HG02943 (cell line): ENCODE results near the gene EWSR1.
A peak's percentile ranks its signal among the peaks of the same experiment; 100 is the strongest.

ENCODE experiments used
- ATAC-seq: cut with Tn5 transposase; IDR thresholded peaks from one replicate; pipeline ENCODE4 v1.9.1; 2021; ENCODE audit warnings: mild to moderate bottlenecking, low read depth, moderate library complexity; ENCODE audit not compliant: unreplicated experiment

The EWSR1 gene

DNA sequence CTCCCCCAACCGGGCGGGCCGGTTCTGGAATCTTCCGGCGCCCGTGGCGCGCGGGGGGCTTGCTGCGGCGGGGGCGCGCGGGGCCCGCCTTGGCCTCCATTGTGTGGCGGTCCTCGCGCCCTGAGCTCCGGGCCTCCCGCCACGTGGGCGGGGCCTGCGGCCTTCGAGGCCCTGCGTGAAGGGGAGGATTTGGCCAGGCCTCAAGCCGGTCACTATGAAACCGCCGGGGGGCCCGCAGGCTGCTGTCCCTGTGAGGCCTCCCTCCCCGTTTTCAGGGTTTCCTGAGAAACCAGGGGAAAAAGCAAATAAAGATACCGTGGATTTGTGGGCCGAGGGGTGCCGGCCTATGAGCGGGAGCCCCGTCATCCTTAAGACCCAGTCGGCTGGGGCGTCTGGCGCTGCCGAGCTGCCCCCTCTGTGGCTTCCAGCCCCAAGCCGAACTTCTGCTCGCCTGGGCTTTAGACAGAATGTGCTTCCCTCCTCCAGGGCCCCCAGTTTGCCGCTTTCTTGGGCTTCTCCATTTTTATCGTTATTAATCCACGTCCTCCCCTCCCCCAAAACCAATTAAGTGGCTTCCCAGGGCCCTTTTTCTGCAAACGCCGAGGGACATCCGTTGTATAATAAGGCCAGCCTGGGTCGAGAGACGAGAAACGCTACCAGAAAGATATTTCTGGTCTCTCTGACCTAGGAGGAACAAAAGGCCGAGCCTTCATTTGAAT lies 602 bp downstream of the EWSR1 start:
- ATAC-seq, result peak; percentile 16

DNA sequence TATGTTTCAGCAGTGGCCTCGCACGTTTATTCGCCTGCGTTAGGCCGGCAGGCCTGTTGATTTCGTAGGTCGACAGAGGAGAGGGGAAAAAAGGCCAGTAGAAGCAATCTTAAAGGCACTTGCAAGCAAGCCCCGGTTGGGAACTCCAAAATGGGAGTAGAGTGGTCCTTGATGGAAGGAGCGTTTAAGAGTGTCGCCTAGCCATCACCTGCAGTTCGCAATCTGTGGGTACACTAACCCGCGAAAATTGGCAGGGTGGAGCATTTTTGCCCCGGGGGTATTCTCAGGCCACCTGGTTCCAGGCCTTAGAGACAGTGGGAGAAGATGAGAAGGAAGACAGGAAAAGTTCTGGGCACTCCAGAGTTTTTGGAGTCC lies 1.1 kb downstream of the EWSR1 start:
- ATAC-seq, result no peak

DNA sequence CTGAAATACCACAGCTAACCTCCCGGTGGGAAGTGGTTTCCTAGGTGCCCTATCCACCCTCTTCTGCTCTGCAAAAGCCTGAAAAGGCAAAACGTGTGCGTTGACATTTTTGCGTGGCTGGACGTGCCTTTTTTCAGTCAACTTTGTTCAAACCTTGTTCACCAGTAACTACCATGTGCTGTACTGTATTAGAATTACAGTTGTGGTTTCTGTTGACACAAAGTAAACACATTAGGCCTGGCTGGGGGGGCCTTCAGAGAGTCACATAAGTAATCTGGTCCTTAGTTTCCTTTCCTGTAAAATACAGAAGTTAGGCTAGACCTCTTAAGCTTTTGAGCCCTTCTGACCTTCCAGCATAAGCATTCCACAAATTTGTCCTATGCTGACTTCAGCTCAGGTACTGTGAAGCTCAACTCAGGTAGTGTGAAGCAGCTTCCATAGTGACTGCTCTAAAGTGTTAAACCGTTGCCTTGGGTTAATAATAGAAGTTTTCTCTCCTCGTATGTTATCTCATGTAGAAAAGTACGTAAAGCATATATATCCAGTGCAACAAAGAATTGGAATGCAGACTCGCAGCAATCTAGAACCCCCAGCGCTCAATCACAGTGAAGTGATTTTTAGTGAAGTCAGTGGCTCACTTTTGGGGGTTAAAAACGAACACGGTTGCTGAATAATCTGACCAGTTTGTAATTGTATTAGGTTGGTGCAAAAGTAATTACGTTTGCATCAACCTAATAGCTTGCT lies 1.8 kb downstream of the EWSR1 start:
- ATAC-seq, result no peak

DNA sequence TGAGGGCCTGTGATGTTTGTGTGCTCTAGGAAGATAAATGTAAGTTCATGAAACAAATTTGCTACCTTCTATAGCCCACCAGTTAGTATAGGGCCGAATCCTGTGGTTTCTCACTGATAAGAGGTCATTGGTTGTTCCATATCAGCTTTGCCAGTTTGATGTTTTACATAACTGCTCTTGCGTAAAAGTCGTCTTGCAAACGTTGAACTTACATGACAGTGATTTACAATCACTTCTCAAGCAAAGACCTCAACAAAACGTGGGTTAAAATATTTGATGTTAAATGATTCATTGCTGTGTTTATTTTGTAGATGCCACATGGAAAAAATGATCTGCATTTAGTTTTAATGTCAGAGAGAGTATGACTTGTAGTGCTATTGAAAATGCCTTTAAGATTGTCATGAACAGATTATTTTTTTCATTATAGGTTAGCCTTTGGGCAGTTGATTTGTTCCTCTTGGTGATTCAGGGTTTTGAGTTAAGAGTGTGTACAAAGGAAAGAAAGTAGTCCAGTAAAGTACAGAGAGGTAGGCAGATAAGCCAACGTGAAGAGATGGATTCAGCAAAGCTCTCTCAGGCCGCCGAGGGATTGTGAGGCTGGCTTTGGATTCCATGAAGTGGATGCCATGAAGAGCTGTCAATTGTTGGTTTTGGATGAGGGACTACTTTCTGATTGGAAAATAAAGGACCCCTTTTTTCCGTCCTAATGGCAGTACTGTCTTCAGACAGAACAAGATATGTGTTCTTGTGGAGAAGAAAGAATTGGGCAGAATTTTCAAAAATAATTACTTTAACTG lies 2.6 kb downstream of the EWSR1 start:
- ATAC-seq, result no peak

DNA sequence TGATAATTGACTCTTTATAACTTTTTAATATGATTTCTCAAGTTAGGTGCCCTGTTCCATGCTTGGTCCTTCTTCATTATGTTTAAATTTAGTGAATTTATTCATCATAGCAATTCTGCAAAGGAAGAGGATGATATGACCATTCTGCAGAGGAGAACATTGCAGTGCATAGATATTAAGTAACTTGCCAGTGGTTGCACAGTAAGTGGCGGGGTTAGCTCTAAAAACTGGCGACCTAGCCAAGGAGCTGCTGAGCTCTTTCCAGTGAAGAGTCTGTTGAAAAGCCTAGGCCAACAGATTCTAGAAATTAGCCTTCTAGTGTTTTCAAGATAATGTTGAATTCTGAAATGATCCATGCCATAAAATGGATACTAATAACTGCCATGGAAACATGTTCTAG lies 4.6 kb downstream of the EWSR1 start:
- ATAC-seq, result no peak

DNA sequence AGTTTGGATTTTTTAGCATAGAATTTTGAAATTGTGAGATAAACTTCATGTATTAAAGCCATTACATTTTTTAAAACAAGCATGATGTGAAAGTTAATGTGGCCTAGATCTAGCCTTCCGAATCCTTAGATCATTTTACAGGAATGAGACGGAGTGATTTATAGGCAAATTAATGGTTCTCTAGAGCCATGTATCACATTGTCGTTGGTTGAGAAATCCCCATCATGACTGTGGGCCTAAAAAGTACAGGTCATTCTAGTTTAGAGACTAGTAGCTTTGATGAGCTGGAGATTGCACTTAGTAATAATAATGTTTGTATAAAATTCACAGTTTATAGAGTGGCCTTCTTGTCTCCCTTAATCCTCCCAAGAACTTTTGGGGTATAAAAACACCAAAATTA lies 7.1 kb downstream of the EWSR1 start:
- no peak for ATAC-seq

DNA sequence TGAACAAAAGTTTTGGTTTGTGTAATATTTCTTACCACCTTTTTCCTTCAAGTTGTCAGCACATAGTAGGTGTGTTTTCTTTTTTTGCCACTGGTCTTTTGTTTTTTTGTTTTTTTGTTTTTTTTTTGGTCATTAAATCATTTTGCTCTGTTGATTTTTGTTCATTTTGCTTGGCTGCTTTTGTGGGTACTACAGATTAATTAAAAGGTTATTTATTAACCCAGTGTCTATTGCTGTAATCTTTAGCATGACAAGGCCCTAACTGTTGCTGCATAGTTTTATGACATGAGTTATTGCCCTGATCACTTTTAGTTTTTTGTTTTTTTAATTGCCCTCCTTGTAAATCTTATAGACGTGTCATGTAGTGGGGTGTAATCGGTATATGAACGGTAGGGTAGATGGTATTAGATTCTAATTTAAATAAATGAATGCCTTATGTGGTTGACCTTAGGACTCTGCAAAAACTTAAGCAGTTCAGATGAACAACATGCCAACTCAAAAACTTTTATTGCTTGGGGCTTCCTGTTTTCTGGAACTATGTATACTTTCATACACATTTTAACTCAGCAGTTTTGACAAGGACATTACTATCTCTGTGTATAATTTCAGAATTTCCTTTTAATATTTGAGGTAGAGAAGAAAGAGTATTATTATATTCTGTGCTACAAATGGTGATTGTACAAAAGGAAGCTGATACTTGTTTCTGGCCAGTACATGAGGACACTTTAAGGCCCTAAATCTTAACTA lies 7.9 kb downstream of the EWSR1 start:
- ATAC-seq, result no peak

DNA sequence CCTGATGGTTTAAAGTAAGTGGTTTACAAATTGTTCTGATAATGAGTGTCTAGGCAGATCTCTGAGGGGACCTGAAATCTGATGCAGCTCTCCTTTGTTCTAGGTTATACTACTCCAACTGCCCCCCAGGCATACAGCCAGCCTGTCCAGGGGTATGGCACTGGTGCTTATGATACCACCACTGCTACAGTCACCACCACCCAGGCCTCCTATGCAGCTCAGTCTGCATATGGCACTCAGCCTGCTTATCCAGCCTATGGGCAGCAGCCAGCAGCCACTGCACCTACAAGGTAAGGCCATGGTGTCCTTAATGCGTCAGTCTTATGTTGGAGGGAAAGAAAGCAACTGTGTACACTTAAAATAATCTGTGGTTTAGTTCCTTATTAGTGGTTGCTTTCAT lies 9.9 kb downstream of the EWSR1 start:
- no peak for ATAC-seq

DNA sequence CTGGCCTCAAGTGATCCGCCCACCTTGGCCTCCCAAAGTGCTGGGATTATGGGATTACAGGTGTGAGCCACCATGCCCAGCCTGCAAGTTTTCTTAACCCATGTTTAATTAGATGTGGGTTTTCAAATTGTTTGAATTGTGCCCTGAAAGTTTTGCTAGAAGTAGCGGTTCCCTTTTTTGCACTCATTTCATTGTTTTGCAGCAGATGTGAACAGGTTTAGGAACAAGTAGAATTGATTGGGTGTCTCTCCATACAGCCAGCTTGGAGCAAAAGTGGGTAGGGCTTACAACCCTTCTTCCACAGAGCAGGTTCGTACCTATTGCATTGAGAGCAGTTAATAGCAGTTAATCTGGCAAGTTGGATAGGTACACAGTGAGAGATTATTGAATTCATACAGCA lies 16.1 kb downstream of the EWSR1 start:
- ATAC-seq, result no peak

DNA sequence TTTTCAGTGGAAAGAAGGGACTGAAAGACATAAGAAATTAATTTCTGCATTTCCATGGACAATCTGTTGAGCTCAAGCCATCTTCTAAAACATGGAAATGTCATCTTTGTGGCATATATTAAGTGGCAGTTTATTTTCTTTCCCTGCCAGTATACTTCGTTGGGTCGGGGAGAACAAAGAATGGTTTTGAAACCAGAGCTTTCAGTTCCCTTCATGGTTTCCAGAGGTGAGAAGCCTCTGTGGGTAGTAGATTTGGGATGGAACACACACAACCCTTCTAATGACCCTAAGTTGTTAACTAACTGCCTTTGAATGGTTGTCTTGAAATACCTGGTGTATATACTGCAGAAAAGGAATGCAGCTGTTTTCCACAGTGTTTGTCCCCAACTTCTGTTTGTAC lies 20.8 kb downstream of the EWSR1 start:
- ATAC-seq, result no peak

DNA sequence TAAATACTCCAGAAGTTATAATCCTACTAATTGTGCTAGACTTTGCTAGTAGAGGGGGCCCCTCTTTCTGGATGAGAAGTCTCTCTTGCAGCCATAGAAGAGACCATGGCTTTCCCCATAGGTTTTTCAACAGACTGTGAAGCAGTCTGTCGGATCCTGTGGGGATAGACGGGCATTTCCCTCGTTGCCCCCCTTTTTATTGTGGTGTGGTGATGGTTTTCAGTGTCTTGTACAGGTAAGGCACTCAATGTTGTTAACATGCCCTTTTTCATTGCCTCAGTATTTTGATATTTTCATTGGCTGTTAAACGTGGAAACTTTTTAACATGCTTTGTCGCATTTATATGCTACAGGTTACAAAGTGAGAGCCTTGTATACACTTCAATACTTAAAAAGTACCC lies 22.0 kb downstream of the EWSR1 start:
- no peak for ATAC-seq

DNA sequence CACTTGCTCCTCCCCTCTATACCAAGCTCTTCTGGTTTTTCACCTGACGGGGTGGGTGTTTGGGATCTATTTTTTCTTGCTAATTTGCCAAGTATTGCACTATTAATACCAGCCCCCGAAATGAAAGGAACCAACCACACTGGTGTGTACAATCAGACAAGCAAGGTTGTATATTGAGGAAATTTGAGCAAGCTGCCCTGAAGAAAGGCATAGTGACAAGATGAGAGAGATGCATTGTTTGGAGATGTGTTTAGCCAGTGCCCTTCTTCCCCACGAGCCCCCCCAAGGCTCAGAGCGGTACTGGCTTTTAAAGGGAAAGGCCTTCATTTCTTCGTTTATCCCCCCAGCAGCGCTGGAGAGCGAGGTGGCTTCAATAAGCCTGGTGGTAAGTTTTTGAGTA lies 23.1 kb downstream of the EWSR1 start:
- no peak for ATAC-seq

DNA sequence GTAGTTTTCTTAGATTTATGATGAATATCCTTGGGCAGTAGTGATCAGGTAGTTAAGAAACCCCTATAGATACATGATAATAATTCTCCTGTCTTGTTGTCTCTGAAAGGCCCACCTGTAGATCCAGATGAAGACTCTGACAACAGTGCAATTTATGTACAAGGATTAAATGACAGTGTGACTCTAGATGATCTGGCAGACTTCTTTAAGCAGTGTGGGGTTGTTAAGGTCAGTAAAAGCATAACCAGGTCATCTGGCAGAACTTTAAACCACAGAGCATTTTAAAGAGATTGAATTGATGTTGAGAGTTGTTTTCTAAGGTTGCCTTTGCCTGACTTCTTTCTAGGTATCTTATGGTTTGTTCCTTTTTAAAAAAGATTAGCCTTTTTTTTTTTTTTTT lies 24.3 kb downstream of the EWSR1 start:
- no peak for ATAC-seq

DNA sequence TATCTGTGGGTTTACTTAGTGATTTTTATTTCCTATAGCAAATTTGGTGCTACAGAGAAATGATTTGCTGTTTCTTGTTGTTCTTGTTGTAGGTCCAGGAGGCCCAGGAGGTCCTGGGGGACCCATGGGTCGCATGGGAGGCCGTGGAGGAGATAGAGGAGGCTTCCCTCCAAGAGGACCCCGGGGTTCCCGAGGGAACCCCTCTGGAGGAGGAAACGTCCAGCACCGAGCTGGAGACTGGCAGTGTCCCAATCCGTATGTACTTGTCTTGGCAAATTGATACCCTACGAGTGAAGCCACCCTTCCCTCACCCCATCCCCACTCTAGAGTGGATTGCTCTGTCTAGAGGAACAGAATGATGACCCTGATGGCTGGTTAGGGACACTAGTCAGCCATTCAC lies 30.6 kb downstream of the EWSR1 start:
- ATAC-seq, result no peak

DNA sequence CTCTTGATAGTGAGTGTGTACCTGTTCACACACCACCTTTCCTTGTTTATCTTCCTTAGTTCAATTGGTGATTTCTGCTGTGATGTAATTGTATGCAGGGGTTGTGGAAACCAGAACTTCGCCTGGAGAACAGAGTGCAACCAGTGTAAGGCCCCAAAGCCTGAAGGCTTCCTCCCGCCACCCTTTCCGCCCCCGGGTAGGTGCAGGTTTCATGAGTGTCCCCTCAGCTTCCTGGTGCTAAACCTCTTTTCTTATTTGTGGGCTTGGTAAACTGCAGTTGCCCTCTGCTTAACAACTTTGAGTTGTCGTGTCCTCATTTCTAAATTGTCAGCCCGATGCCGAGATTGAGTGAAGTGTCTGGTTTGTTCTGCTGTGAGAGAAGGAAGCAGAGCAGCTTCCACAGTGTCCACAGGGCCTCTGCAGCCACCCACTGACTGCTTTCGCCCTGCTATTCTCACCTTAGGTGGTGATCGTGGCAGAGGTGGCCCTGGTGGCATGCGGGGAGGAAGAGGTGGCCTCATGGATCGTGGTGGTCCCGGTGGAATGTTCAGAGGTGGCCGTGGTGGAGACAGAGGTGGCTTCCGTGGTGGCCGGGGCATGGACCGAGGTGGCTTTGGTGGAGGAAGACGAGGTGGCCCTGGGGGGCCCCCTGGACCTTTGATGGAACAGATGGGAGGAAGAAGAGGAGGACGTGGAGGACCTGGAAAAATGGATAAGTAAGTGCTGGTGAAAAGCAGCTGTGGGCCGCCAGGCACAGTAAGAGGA lies 31.2 kb downstream of the EWSR1 start:
- no peak for ATAC-seq

DNA sequence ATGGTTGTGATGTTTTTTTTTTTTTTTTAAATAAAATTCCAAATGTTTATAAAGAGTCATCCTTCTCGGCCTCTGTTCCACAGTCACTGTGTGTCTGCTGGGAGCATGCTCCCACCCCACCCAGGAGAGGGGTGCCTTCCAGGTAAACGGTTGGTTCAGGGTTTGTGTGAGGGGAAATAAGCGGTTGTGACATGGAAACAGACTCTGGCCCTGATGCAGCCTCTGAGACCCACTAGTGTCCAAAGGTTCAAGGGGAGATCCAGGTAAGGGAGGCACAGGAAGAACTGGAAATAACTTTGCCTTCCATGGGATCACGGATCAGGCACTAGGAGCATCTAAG lies 32.4 kb downstream of the EWSR1 start:
- ATAC-seq, result no peak

DNA sequence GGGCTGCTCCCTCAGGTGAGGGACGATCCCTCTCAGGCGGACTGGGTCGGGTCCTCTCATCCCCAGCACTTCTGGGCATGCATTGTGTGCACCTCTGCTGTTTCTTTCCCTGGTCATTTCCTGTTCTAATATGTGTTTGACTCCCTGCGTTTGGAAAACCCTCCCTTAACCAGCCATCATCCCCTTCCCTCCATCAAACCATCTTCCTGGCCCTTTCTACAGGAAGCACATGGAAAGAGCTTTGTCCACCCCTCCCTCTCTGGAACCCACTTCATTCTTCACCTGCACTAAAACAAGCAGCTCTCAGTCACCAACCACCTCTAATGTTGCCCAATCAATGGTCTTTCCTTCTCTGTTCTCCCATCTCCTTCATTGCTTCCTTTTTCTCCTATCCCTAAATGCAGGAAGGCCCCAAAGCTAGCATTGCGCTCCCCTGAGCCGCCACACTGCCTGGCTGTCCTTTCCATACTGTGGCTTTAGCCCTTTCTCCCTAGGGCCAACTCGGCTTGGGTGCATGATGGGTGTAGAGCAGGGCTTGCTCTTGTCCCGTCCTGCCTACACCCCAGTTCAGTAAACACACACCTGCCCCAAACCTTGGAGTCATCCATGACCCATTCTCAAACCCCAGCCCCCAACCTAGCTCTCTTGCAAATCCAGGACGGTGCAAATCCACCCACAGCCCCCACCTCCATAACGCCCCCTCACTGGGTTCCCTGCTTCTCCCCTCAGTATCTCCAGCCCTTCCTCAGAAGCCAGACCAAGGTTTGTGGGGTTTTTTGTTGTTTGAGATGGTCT lies 32.9 kb downstream of the EWSR1 start:
- no peak for ATAC-seq

DNA sequence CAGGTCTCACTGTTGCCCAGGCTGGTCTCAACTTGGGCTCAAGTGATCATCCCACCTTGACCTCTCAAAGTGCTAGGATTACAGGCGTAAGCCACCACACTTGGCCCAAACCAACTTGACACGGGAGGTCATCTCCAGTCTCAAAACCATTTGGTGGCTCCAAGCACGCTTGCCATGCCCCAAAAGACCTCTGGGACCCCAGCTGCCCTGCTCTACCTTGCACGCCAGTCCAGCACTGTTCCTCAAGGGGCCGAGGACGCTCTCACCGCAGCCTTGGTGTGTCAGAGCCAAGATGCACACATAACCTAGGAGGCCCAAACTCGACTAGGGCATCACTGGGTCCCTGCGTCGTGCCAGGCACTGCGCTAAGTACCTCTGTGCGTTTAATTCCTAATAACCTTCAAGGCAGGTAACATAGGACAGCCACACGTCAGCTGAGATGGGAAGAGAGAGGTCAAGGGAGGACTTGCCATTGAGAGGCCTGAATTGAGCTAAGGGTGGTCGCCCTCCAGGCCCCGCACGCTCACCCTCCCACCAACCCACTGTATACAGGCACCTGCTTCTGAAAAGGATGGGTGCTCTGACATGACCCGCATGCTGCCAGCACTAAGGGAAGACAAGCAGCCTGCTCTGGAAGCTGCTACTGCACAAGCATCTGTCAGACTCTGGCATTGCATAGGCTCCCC lies 33.8 kb downstream of the EWSR1 start:
- ATAC-seq, result no peak

DNA sequence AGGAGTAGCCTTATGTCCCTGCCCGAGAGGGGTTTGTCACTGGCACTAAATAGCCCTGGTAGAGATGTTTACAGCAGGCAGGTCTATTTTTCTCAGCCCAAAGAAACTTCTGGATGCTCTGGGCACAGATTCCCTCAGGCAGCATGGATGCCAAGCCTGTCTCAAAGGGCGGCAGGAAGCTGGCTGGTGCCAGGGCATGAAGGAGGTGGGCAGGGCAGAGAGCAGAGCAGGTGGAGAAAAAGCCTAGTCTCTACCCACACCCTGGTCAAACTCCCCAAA lies 34.3 kb downstream of the EWSR1 start:
- ATAC-seq, result no peak
